ENCODE data around the gene PLEKHH2.
A peak's percentile ranks its signal among the peaks of the same experiment; 100 is the strongest.

The PLEKHH2 gene

GRCh38 chr2:43743706-43744105 lies 106.6 kb downstream of the PLEKHH2 start (continued):
- TF ChIP-seq RARB (CRISPR knock-in tag; IDR thresholded peaks at IDR 0.05) (no peak), TCF4 (CRISPR knock-in tag; IDR thresholded peaks at IDR 0.05; ENCODE audit: borderline replicate concordance) (no peak), CREB5 (CRISPR knock-in tag; IDR thresholded peaks at IDR 0.05; ENCODE audit: low read depth) (no peak), GLIS3 (CRISPR knock-in tag; IDR thresholded peaks at IDR 0.05) (no peak), CSDC2 (CRISPR knock-in tag; IDR thresholded peaks at IDR 0.05) (no peak), TOX (CRISPR knock-in tag; IDR thresholded peaks at IDR 0.05; ENCODE audit: borderline replicate concordance) (no peak)

GRCh38 chr2:43745457-43745856 lies 108.4 kb downstream of the PLEKHH2 start:
- TF ChIP-seq ZC3H10 (CRISPR knock-in tag; IDR thresholded peaks at IDR 0.05): no peak
- no peak for TF ChIP-seq SNAI2 (CRISPR knock-in tag; IDR thresholded peaks at IDR 0.05)
- no peak for TF ChIP-seq ZNF8 (CRISPR knock-in tag; IDR thresholded peaks at IDR 0.05)
- no peak for TF ChIP-seq ZNF70 (CRISPR knock-in tag; IDR thresholded peaks at IDR 0.05)
- TF ChIP-seq POU6F1 (CRISPR knock-in tag; IDR thresholded peaks at IDR 0.05; ENCODE audit: borderline replicate concordance, low read depth): peak; percentile 93; the same call in 1 of the 2 replicates
- no peak for TF ChIP-seq CSDC2 (CRISPR knock-in tag; IDR thresholded peaks at IDR 0.05)
- TF ChIP-seq ISL1 (CRISPR knock-in tag; IDR thresholded peaks at IDR 0.05): peak; percentile 90
- ATAC-seq: peak; percentile 86

- TF ChIP-seq CREB5 (CRISPR knock-in tag; IDR thresholded peaks at IDR 0.05; ENCODE audit: low read depth): no peak
- no peak for TF ChIP-seq TOX (CRISPR knock-in tag; IDR thresholded peaks at IDR 0.05; ENCODE audit: borderline replicate concordance)
- TF ChIP-seq ZFP3 (CRISPR knock-in tag; IDR thresholded peaks at IDR 0.05): no peak
- no peak for TF ChIP-seq ZNF565 (CRISPR knock-in tag; conservative IDR thresholded peaks at IDR 0.05; ENCODE audit: low read depth)
- TF ChIP-seq OSR1 (CRISPR knock-in tag; IDR thresholded peaks at IDR 0.05): no peak
- no peak for TF ChIP-seq PATZ1 (CRISPR knock-in tag; IDR thresholded peaks at IDR 0.05; ENCODE audit: borderline replicate concordance)
- TF ChIP-seq ESRRG (CRISPR knock-in tag; IDR thresholded peaks at IDR 0.05): no peak
Observed at GRCh38 chr2:43748333-43748732, 111.3 kb downstream of the PLEKHH2 start.

GRCh38 chr2:43749583-43749982 lies 112.5 kb downstream of the PLEKHH2 start:
- no peak for TF ChIP-seq TSHZ2 (CRISPR knock-in tag; IDR thresholded peaks at IDR 0.05)
- peak; percentile 79 for TF ChIP-seq ISL1 (CRISPR knock-in tag; IDR thresholded peaks at IDR 0.05)
- ATAC-seq: no peak

More at GRCh38 chr2:43748333-43748732, 111.3 kb downstream of the PLEKHH2 start:
- no peak for ATAC-seq

GRCh38 chr2:43751476-43751990 lies 114.5 kb downstream of the PLEKHH2 start:
- TF ChIP-seq ZNF565 (CRISPR knock-in tag; conservative IDR thresholded peaks at IDR 0.05; ENCODE audit: low read depth): no peak
- TF ChIP-seq ZFP30 (CRISPR knock-in tag; IDR thresholded peaks at IDR 0.05): no peak
- no peak for TF ChIP-seq TOX (CRISPR knock-in tag; IDR thresholded peaks at IDR 0.05; ENCODE audit: borderline replicate concordance)
- TF ChIP-seq ISL1 (CRISPR knock-in tag; IDR thresholded peaks at IDR 0.05): no peak
- no peak for TF ChIP-seq ESRRG (CRISPR knock-in tag; IDR thresholded peaks at IDR 0.05)
- no peak for TF ChIP-seq SNAI2 (CRISPR knock-in tag; IDR thresholded peaks at IDR 0.05)
- no peak for TF ChIP-seq ZNF8 (CRISPR knock-in tag; IDR thresholded peaks at IDR 0.05)
- TF ChIP-seq POU6F1 (CRISPR knock-in tag; IDR thresholded peaks at IDR 0.05; ENCODE audit: borderline replicate concordance, low read depth): no peak
- TF ChIP-seq TSHZ2 (CRISPR knock-in tag; IDR thresholded peaks at IDR 0.05): no peak
- TF ChIP-seq ZC3H10 (CRISPR knock-in tag; IDR thresholded peaks at IDR 0.05): no peak
- no peak for ATAC-seq

All from SK-N-SH treated with all-trans-retinoic acid at 6 μM for 48 hours (cell line).